ENCODE measurements around the gene TBX2.
"Not testable (repeated sequence)": the region's sequence is repeated elsewhere in the genome, so short reads cannot be mapped to it uniquely, and the experiment has no call there.

Gene TBX2

GRCh38 chr17:61415374-61416210 is 15.9 kb downstream of the TBX2 start:
- DNase-seq, result no peak

GRCh38 chr17:61416211-61416539 is 16.5 kb downstream of the TBX2 start:
- DNase-seq, result no peak

GRCh38 chr17:61416540-61417363 is 17.1 kb downstream of the TBX2 start:
- DNase-seq, result peak; percentile 75

- DNase-seq, result no peak
Measured at GRCh38 chr17:61418449-61418848, 18.8 kb downstream of the TBX2 start.

GRCh38 chr17:61419496-61420046 is 19.9 kb downstream of the TBX2 start:
- DNase-seq, result no peak

- no peak for DNase-seq
Measured at GRCh38 chr17:61420052-61420451, 20.4 kb downstream of the TBX2 start.

GRCh38 chr17:61420745-61421398 is 21.2 kb downstream of the TBX2 start:
- no peak for DNase-seq

GRCh38 chr17:61421460-61421859 is 21.8 kb downstream of the TBX2 start:
- DNase-seq, result no peak

GRCh38 chr17:61422116-61422799 is 22.6 kb downstream of the TBX2 start:
- no peak for DNase-seq

GRCh38 chr17:61422869-61423268 is 23.2 kb downstream of the TBX2 start:
- no peak for DNase-seq

- DNase-seq, result no peak
Measured at GRCh38 chr17:61423967-61424649, 24.5 kb downstream of the TBX2 start.

- no peak for DNase-seq
Measured at GRCh38 chr17:61425682-61426481, 26.2 kb downstream of the TBX2 start.

GRCh38 chr17:61426482-61427304 is 27.1 kb downstream of the TBX2 start:
- DNase-seq, result no peak

GRCh38 chr17:61427567-61427966 is 27.9 kb downstream of the TBX2 start:
- no peak for DNase-seq

GRCh38 chr17:61429274-61429673 is 29.6 kb downstream of the TBX2 start:
- no peak for DNase-seq

GRCh38 chr17:61429831-61430230 is 30.2 kb downstream of the TBX2 start:
- DNase-seq, result not testable (repeated sequence)

- no peak for DNase-seq
Measured at GRCh38 chr17:61431594-61432311, 32.1 kb downstream of the TBX2 start.

GRCh38 chr17:61436273-61436672 is 36.6 kb downstream of the TBX2 start:
- DNase-seq, result no peak

GRCh38 chr17:61436995-61437704 is 37.5 kb downstream of the TBX2 start:
- no peak for DNase-seq

Measured in activated CD4-positive, alpha-beta T cell treated with anti-CD3 and anti-CD28 coated beads, Interleukin-2, amount 50 U/mL, for 16 hours (primary cell).